CD4-positive, alpha-beta T cell (primary cell): Measurements from ENCODE around the gene CACNA1D. TPM values are rescaled to one million over a fixed set of nuclear protein-coding genes. Genes with fewer than 3 reads are reported as not detected.

Experiments
- ATAC-seq: fragments of 200-7000 bp; cut with Tn5 transposase; one replicate; pipeline ENCODE4 v1.10.0; 2022; ENCODE audit warnings: mild to moderate bottlenecking; ENCODE audit not compliant: poor library complexity
- CTCF ChIA-PET: fragments of 350-600 bp; sonication (Branson Sonifier 250); formaldehyde crosslinking; loops from one replicate; lab custom pipeline; 2021; ENCODE audit warnings: antibody characterized with exemption, inconsistent platforms; lab: Charles Lee
- POLR2A ChIA-PET: fragments of 350-600 bp; sonication (Branson Sonifier 250); formaldehyde crosslinking; loops from one replicate; lab custom pipeline; 2021; ENCODE audit warnings: antibody characterized with exemption, inconsistent platforms; lab: Charles Lee
- DNase-seq, 14 experiments: peaks; one replicate each; pipeline ENCODE4 v3.0.0-alpha.2; 2013 to 2020; ENCODE audit warnings: mixed read lengths in 2 of 14
- H3K27ac ChIP-seq, 2 donors: one replicate each; pipeline versions ENCODE4 v1.5.1 to v1.7.0; 2013; ENCODE audit warnings: low read length in 2 of 2, low read depth in 1 of 2, mild to moderate bottlenecking in 1 of 2
- H3K27me3 ChIP-seq, 2 experiments: 1 replicate in 1 of 2; 2 replicates in 1 of 2; pipeline versions ENCODE4 v1.6.1 to v1.7.0; 2013; ENCODE audit warnings: low read length in 2 of 2, control low read depth in 1 of 2, mild to moderate bottlenecking in 1 of 2, moderate library complexity in 1 of 2; ENCODE audit not compliant: insufficient read depth in 2 of 2, control insufficient read depth in 1 of 2
- H3K36me3 ChIP-seq: one replicate; pipeline ENCODE4 v1.6.1; 2013; ENCODE audit warnings: low read length, control low read depth; ENCODE audit not compliant: insufficient read depth
- H3K4me1 ChIP-seq: one replicate; pipeline ENCODE4 v1.6.1; 2013; ENCODE audit warnings: low read length, control low read depth; ENCODE audit not compliant: insufficient read depth
- H3K4me3 ChIP-seq: one replicate; pipeline ENCODE4 v1.5.1; 2013; ENCODE audit warnings: mild to moderate bottlenecking, low read length, moderate library complexity
- H3K9me3 ChIP-seq, 2 experiments: 1 replicate in 1 of 2; 2 replicates in 1 of 2; pipeline versions ENCODE4 v1.6.1 to v1.7.0; 2013; ENCODE audit warnings: low read length in 2 of 2, mild to moderate bottlenecking in 2 of 2, control low read depth in 1 of 2, moderate library complexity in 1 of 2; ENCODE audit not compliant: control insufficient read depth in 1 of 2, insufficient read depth in 1 of 2
- H3K27ac Mint-ChIP-seq: one replicate; pipeline ENCODE4 v1.8.0; 2020; ENCODE audit warnings: mixed read lengths
- H3K27me3 Mint-ChIP-seq: one replicate; pipeline ENCODE4 v1.8.0; 2021; ENCODE audit warnings: mixed read lengths
- H3K36me3 Mint-ChIP-seq: one replicate; pipeline ENCODE4 v1.8.0; 2021; ENCODE audit warnings: low read depth, mixed read lengths
- H3K4me1 Mint-ChIP-seq: one replicate; pipeline ENCODE4 v1.8.0; 2021; ENCODE audit warnings: low read depth, mixed read lengths
- H3K4me3 Mint-ChIP-seq: one replicate; pipeline ENCODE4 v1.8.0; 2020; ENCODE audit warnings: mild to moderate bottlenecking, mixed read lengths
- H3K9me3 Mint-ChIP-seq: one replicate; pipeline ENCODE4 v1.8.0; 2020; ENCODE audit warnings: mixed read lengths
- CTCF ChIP-seq: fragments of 200-600 bp; IDR thresholded peaks from one replicate; pipeline ENCODE4 v1.8.0; 2022; ENCODE audit warnings: antibody characterized with exemption, mild to moderate bottlenecking
- intact Hi-C, 2 experiments: fragments of 100-400 bp; cut with DNase I in 1 of 2; cut with micrococcal nuclease in 1 of 2; formaldehyde crosslinking; loops; one replicate each; pipeline versions ENCODE4 v1.15.1 to v1.9.0; 2023 to 2025; cut with DNase I, micrococcal nuclease
- total RNA-seq, 174 experiments: library from RNA in 2 of 174; stranded (reverse) in 2 of 174; gene quantifications; one replicate each; pipeline ENCODE4 v1.2.3 and lab custom pipeline; 2021 to 2026

Gene CACNA1D
- total RNA-seq, 2 experiments from 2014 or later, result not detected

GRCh38 chr3:53829605-53830004, 335.2 kb downstream of the CACNA1D start:
- CTCF ChIA-PET, result no interaction called here

GRCh38 chr3:53830944-53831343, 336.5 kb downstream of the CACNA1D start:
- Histone ChIP-seq H3K27me3 (no peaks in the 10 kb centered on the region), H3K9me3 (no peaks in the 10 kb centered on the region), H3K4me1 (no peaks in the 10 kb centered on the region), H3K27ac (no peak overlapping the region), H3K4me3 (no peak overlapping the region), H3K36me3 (no peaks in the 10 kb centered on the region)
- Mint-ChIP-seq H3K4me1 (no peaks in the 10 kb centered on the region), H3K4me3 (no peak overlapping the region), H3K9me3 (no peaks in the 10 kb centered on the region), H3K27ac (no peak overlapping the region), H3K27me3 (no peaks in the 10 kb centered on the region), H3K36me3 (no peaks in the 10 kb centered on the region)
- intact Hi-C loops, result no loop called here
- TF ChIP-seq CTCF, result no peak
- DNase-seq, result no peak
- no peak for ATAC-seq
- POLR2A ChIA-PET, result no interaction called here
- CTCF ChIA-PET, result no interaction called here

More at GRCh38 chr3:53829605-53830004, 335.2 kb downstream of the CACNA1D start:
- Histone ChIP-seq H3K9me3 (no peaks in the 10 kb centered on the region), H3K36me3 (no peaks in the 10 kb centered on the region), H3K4me3 (no peak overlapping the region), H3K27ac (no peak overlapping the region), H3K27me3 (no peaks in the 10 kb centered on the region), H3K4me1 (no peaks in the 10 kb centered on the region)
- intact Hi-C loops, result no loop called here
- no peak overlapping the region for H3K4me3 Mint-ChIP-seq
- TF ChIP-seq CTCF, result no peak
- H3K27me3 Mint-ChIP-seq, result no peaks in the 10 kb centered on the region
- POLR2A ChIA-PET, result no interaction called here
- no peak overlapping the region for H3K27ac Mint-ChIP-seq
- H3K36me3 Mint-ChIP-seq, result no peaks in the 10 kb centered on the region
- H3K9me3 Mint-ChIP-seq, result no peaks in the 10 kb centered on the region
- ATAC-seq (no peak), DNase-seq (no peak)
- no peaks in the 10 kb centered on the region for H3K4me1 Mint-ChIP-seq

- ChIA-PET POLR2A (no interaction called here), CTCF (no interaction called here)
- Mint-ChIP-seq H3K9me3 (no peaks in the 10 kb centered on the region), H3K36me3 (no peaks in the 10 kb centered on the region), H3K4me3 (no peak overlapping the region), H3K27ac (no peak overlapping the region), H3K4me1 (no peaks in the 10 kb centered on the region), H3K27me3 (no peaks in the 10 kb centered on the region)
- TF ChIP-seq CTCF, result no peak
- no peaks in the 10 kb centered on the region for H3K27me3 ChIP-seq
- H3K9me3 ChIP-seq, result no peaks in the 10 kb centered on the region
- H3K27ac ChIP-seq, result no peak overlapping the region
- intact Hi-C loops, result no loop called here
- H3K36me3 ChIP-seq, result no peaks in the 10 kb centered on the region
- no peak overlapping the region for H3K4me3 ChIP-seq
- H3K4me1 ChIP-seq, result no peaks in the 10 kb centered on the region
- no peak for ATAC-seq
- DNase-seq, result no peak
Observed at GRCh38 chr3:53833053-53833645, 338.7 kb downstream of the CACNA1D start.
